HG02884 (cell line): ENCODE measurements around the gene CXCL9.
"Not testable (repeated sequence)": the region's sequence is repeated elsewhere in the genome, so short reads cannot be mapped to it uniquely, and the experiment has no call there.

ENCODE experiments used
- ATAC-seq: cut with Tn5 transposase; IDR thresholded peaks from one replicate; pipeline ENCODE4 v1.9.1; 2021; ENCODE audit warnings: mild to moderate bottlenecking, moderate library complexity; ENCODE audit not compliant: unreplicated experiment

The CXCL9 gene

DNA sequence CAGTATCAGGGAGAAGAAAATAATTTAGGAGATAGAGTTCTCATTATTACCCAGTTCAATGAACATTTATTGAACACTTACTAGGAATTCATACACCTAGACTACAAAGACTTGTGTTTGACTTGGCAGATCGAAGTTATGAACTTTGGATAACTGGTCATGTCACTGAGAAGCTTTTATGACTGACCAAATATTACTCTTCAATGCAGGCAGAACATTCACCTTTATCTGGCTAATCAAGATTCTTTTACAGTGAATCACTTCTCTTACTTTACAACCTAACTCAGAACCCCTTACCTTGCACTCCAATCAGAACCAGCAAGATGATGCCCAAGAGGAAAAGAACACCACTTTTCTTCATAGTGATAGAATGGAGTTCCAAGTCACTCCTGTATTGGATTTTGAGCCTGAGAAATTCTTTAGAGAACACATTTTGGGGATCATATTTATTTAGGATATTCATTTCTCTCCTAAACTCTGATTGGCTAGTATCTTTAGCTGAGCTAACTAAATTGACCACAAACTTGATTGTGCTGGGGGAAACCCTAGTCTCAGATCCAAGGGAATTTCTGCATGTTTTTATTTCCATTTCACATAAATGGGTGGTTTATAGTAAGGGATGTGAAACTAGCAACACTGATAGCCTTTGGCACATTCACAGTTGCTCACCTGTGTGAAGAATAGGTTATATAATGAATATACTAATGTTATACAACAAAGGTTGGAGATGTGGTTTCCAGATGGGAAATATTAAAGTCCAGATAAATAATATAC, at the start of gene CXCL9:
CXCL9 (minus strand) TSS at position 421 of the 774 bp plus-strand sequence; CDS start at position 361, 60 bp downstream.
- ATAC-seq, result no peak

GRCh38 chr4:76055421-76055820, 48.1 kb upstream of the CXCL9 start:
- ATAC-seq, result no peak

GRCh38 chr4:76055016-76055415, 47.7 kb upstream of the CXCL9 start:
- peak; percentile 97 for ATAC-seq

GRCh38 chr4:76053730-76054129, 46.4 kb upstream of the CXCL9 start:
- no peak for ATAC-seq

DNA sequence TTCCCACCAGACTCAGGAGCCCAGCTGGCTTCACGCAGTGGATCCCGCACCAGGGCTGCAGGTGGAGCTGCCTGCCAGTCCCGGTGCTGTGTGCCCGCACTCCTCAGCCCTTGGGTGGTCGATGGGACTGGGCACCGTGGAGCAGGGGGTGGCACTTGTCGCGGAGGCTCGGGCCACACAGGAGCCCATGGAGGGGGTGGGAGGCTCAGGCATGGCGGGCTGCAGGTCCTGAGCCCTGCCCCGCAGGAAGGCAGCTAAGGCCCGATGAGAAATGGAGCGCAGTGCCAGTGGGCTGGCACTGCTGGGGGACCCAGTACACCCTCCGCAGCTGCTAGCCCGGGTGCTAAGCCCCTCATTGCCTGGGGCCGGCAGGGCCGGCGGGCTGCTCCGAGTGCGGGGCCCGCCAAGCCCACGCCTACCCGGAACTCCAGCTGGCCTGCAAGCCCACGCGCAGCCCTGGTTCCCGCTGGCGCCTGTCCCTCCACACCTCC, 43.3 kb upstream of the CXCL9 start:
- not testable (repeated sequence) for ATAC-seq

- ATAC-seq, result not testable (repeated sequence)
Observed at GRCh38 chr4:76049860-76050416, 42.6 kb upstream of the CXCL9 start.

- not testable (repeated sequence) for ATAC-seq
Observed at GRCh38 chr4:76044686-76045085, 37.4 kb upstream of the CXCL9 start.

GRCh38 chr4:76043306-76043705, 36.0 kb upstream of the CXCL9 start:
- ATAC-seq, result not testable (repeated sequence)

- ATAC-seq, result not testable (repeated sequence)
Observed at GRCh38 chr4:76042241-76042998, 35.1 kb upstream of the CXCL9 start.

DNA sequence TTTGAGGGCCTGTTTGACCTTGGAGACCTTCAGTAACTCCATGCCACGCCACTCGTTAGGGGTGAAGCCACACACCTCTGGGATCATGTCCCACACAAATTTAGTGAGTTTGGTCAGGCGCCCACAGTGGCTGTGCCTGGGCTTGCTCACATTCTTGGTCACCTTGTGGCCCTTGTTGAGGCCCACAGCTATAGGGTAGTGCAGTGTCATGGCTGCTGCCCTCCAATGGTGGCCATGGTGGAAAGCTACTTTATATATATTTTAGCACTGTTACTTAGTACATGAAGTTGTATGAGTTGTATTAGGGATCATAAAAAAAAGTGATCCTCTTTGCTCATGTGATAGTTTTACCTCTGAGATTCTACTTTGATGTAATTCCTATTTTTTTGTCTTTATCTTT, 29.5 kb upstream of the CXCL9 start:
- no peak for ATAC-seq

GRCh38 chr4:76035799-76036380, 28.6 kb upstream of the CXCL9 start, which contains the start of gene CXCL11:
Gene CXCL11, minus strand, starts transcription at chr4:76036070. Its CDS starts 83 bp downstream, at chr4:76035987.
- no peak for ATAC-seq

- peak; percentile 62 for ATAC-seq
Observed at GRCh38 chr4:76035141-76035540, 27.8 kb upstream of the CXCL9 start.

- no peak for ATAC-seq
Observed at GRCh38 chr4:76029300-76029699, 22.0 kb upstream of the CXCL9 start.

DNA sequence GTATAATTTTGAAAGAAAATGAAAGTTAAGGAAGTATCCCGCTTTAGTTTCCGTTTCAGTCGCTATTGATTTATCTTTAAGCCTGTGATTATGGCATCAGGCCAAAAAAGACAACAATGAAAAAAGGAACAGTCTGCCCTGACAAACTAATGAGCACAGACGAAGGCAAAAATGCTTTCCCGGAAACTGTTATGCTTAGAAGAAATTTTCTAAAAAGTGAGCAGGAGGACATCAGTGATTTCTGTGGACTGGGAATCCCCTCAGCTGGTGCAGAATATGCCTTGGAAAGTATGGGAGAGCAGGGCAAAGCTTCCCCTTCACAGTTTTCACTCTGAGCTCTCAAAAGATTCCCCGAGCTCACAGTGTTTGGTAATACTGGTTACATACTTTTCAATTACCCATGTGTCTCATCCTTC, 21.0 kb upstream of the CXCL9 start:
- no peak for ATAC-seq

- no peak for ATAC-seq
Observed at GRCh38 chr4:76024065-76024464, 16.8 kb upstream of the CXCL9 start.

- ATAC-seq, result no peak
Observed at GRCh38 chr4:76023389-76023788, 16.1 kb upstream of the CXCL9 start, which contains the start of gene CXCL10. Gene CXCL10, minus strand, starts transcription at chr4:76023497. Its CDS starts 66 bp downstream, at chr4:76023431.

- no peak for ATAC-seq
Observed at GRCh38 chr4:76022677-76023076, 15.4 kb upstream of the CXCL9 start.

GRCh38 chr4:76022031-76022430, 14.7 kb upstream of the CXCL9 start:
- ATAC-seq, result no peak

- no peak for ATAC-seq
Observed at GRCh38 chr4:76017056-76017686, 9.9 kb upstream of the CXCL9 start.

- ATAC-seq, result peak; percentile 74
Observed at GRCh38 chr4:76016393-76016792, 9.1 kb upstream of the CXCL9 start.
